ENCODE measurements around the gene CHRND. TPM values are rescaled to one million over a fixed set of nuclear protein-coding genes. Genes with fewer than 3 reads are reported as not detected.

The CHRND gene
- total RNA-seq, 1 experiment from 2014 or later, result not detected

GRCh38 chr2:232481322-232482140, 44.4 kb upstream of the CHRND start:
- H3K36me3 Mint-ChIP-seq (ENCODE audit: insufficient read depth, unreplicated experiment), result no peaks in the 10 kb centered on the region
- no peak for TF ChIP-seq CTCF (IDR thresholded peaks at IDR 0.05; ENCODE audit: insufficient read depth in 1 of 2, low read depth in 1 of 2, low read length in 1 of 2, severe bottlenecking in 1 of 2, unreplicated experiment in 1 of 2)
- Histone ChIP-seq H3K36me3 (ENCODE audit: control insufficient read depth, insufficient read depth, low read length) (no peaks in the 10 kb centered on the region), H3K27me3 (replicated peaks; ENCODE audit: control insufficient read depth, insufficient read depth, low read length) (no peaks in the 10 kb centered on the region), H3K9me3 (no peaks in the 10 kb centered on the region), H3K4me3 (ENCODE audit: low read depth, low read length) (no peak overlapping the region), H3K4me1 (no peaks in the 10 kb centered on the region)
- POLR2A ChIA-PET, result no interaction called here
- H3K4me1 Mint-ChIP-seq (ENCODE audit: low read depth, unreplicated experiment), result no peaks in the 10 kb centered on the region
- no peaks in the 10 kb centered on the region for H3K27me3 Mint-ChIP-seq (ENCODE audit: insufficient read depth, unreplicated experiment)
- H3K9me3 Mint-ChIP-seq (ENCODE audit: unreplicated experiment), result no peaks in the 10 kb centered on the region
- CTCF ChIA-PET, result no interaction called here
- no peak for DNase-seq
- BruUV-seq (replicated peaks), result no TSS peak
- no peak overlapping the region for H3K4me3 Mint-ChIP-seq (ENCODE audit: unreplicated experiment)
- intact Hi-C loops (cut with micrococcal nuclease; ENCODE audit: unreplicated experiment), result no loop called here
- H3K27ac Mint-ChIP-seq (ENCODE audit: unreplicated experiment), result no peak overlapping the region

DNA sequence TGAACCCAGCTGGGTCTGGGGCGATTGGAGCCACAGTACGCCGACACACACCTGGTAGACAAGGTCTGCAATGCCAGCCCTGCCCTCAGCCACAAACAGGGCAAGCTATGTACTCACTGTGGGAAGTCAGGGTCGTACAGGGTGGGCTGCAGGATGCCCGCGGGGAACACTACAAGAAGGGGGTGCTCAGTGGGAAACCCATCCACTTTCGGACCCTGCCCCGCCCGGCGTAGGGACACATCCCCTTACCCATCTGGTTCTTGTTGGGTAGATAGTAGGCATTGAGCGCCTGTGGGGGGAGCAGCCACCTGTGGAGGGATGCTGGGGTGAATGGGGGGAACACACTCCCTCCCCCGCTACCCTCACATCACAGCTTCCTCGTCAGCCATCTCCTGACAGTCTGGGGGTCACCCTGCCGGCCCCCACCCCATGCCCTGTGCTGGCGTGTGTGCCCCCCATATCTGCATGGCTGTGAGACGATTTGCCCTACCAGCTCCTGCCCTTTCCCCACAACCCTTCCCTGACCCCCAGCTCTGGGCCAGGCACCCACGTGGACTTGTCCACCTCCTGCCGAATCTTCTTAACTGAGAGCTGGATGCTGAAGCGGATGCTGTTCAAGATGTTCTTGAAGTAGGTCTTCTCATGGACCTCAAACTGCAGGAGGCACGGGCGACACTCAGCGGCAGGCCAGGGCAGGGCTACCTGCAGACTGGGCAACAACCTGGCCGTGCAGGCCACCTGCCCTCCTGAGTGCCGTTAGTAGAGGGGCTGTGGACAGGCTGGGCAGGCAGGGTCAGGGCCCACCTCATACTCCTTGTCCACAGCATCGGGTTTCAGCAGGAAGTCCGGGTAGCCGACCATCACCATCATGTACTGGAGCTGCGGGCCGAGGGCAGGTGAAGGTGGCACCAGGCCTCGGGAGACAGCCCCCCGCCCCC, 43.4 kb upstream of the CHRND start:
- no peaks in the 10 kb centered on the region for H3K27me3 ChIP-seq (replicated peaks; ENCODE audit: control insufficient read depth, insufficient read depth, low read length)
- intact Hi-C loops (cut with micrococcal nuclease; ENCODE audit: unreplicated experiment), result no loop called here
- CTCF ChIA-PET, result no interaction called here

More for the DNA sequence above, 43.4 kb upstream of the CHRND start:
- no peak for DNase-seq
- no peaks in the 10 kb centered on the region for H3K4me1 ChIP-seq
- Mint-ChIP-seq H3K27me3 (ENCODE audit: insufficient read depth, unreplicated experiment) (no peaks in the 10 kb centered on the region), H3K9me3 (ENCODE audit: unreplicated experiment) (no peaks in the 10 kb centered on the region), H3K4me3 (ENCODE audit: unreplicated experiment) (no peak overlapping the region), H3K4me1 (ENCODE audit: low read depth, unreplicated experiment) (no peaks in the 10 kb centered on the region), H3K27ac (ENCODE audit: unreplicated experiment) (no peak overlapping the region), H3K36me3 (ENCODE audit: insufficient read depth, unreplicated experiment) (no peaks in the 10 kb centered on the region)
- H3K4me3 ChIP-seq (ENCODE audit: low read depth, low read length), result no peak overlapping the region
- no peak for TF ChIP-seq CTCF (IDR thresholded peaks at IDR 0.05; ENCODE audit: insufficient read depth in 1 of 2, low read depth in 1 of 2, low read length in 1 of 2, severe bottlenecking in 1 of 2, unreplicated experiment in 1 of 2)
- no peaks in the 10 kb centered on the region for H3K36me3 ChIP-seq (ENCODE audit: control insufficient read depth, insufficient read depth, low read length)
- H3K9me3 ChIP-seq, result no peaks in the 10 kb centered on the region
- BruUV-seq (replicated peaks), result no TSS peak
- POLR2A ChIA-PET, result no interaction called here
